GM12872 (cell line): Measurements from ENCODE around the gene CCT7.

Experiments used
- CTCF ChIP-seq: IDR thresholded peaks from 3 replicates; pipeline ENCODE4 v1.5.1; 2011; ENCODE audit warnings: low read depth, mild to moderate bottlenecking, low read length, moderate library complexity; ENCODE audit not compliant: insufficient read depth

The CCT7 gene

GRCh38 chr2:73233932-73234832, at the start of gene CCT7:
Gene CCT7, plus strand, starts transcription at chr2:73234308. Its CDS starts 71 bp downstream, at chr2:73234379.
- TF ChIP-seq CTCF, result no peak

- no peak for TF ChIP-seq CTCF
Measured at GRCh38 chr2:73185965-73186364, 48.1 kb upstream of the CCT7 start.

- no peak for TF ChIP-seq CTCF
Measured at GRCh38 chr2:73187549-73187948, 46.6 kb upstream of the CCT7 start.

GRCh38 chr2:73197579-73197978, 36.5 kb upstream of the CCT7 start:
- no peak for TF ChIP-seq CTCF

- TF ChIP-seq CTCF, result no peak
Measured at GRCh38 chr2:73202156-73203054, 31.7 kb upstream of the CCT7 start, which contains the start of gene NOTO. Gene NOTO, plus strand, starts transcription at chr2:73202574. Its CDS starts 93 bp downstream, at chr2:73202667.

- TF ChIP-seq CTCF, result no peak
Measured at GRCh38 chr2:73203055-73203681, 30.9 kb upstream of the CCT7 start.

GRCh38 chr2:73205611-73206010, 28.5 kb upstream of the CCT7 start:
- no peak for TF ChIP-seq CTCF
